ENCODE data around the gene RASGRP1. TPM values are rescaled to one million over a fixed set of nuclear protein-coding genes. Genes with fewer than 3 reads are reported as not detected.

RASGRP1 gene
- total and polyA plus RNA-seq, 10 of the 15 experiments (the other 5 are each of a cell fraction or from before 2014, with no cell fraction given): 5.6 to 234 (median 20.9) TPM

- in situ Hi-C loops (cut with MboI) (no loop called here), intact Hi-C loops (cut with micrococcal nuclease; ENCODE audit: unreplicated experiment) (no loop called here)
- H2AFZ ChIP-seq (ENCODE audit: control insufficient read depth, low read depth, low read length): no peak overlapping the region
- RAD21 ChIA-PET (ENCODE audit: unreplicated experiment): interaction anchor here (4.4 to 7.2 kb wide), 2 partner anchors 211 to 223 kb away, joined by 27 to 148 read pairs; no protein-coding TSS in a partner anchor
- CTCF ChIA-PET: interaction anchor here (1.1 to 7.2 kb wide), 5 partner anchors 22 to 232 kb away, joined by 3 to 219 read pairs (median 34); partner anchors contain the start of gene FAM98B
- no peaks in the 10 kb centered on the region for H3K79me2 ChIP-seq (ENCODE audit: control insufficient read depth, insufficient read depth, low read length)
- DNase-seq (ENCODE audit: low read depth, low spot score) (no peak), ATAC-seq (no peak), FAIRE-seq (no peak)
- no peak overlapping the region for H3K4me2 ChIP-seq (ENCODE audit: control insufficient read depth, insufficient read depth)
- H3K27ac ChIP-seq (ENCODE audit: control insufficient read depth, insufficient read depth): no peak overlapping the region
- SMC1A ChIA-PET (ENCODE audit: uncharacterized antibody, unreplicated experiment): interaction anchor here (0.9 to 7.2 kb wide), 8 partner anchors 9 to 481 kb away, joined by 3 to 138 read pairs (median 16); no protein-coding TSS in a partner anchor
- H3K4me3 ChIP-seq: no peak overlapping the region
- no peaks in the 10 kb centered on the region for H3K27me3 ChIP-seq (replicated peaks in 1 of 2; ENCODE audit: control insufficient read depth in 2 of 2, insufficient read depth in 2 of 2, low read length in 1 of 2)
- H3K9ac ChIP-seq (ENCODE audit: control insufficient read depth, insufficient read depth, low read length): no peak overlapping the region
- TF ChIP-seq ETV6 (conservative IDR thresholded peaks at IDR 0.05 in 1 of 2, IDR thresholded peaks at IDR 0.05 in 1 of 2; ENCODE audit: borderline replicate concordance in 1 of 2, low read depth in 1 of 2) (no peak), CHD4 (IDR thresholded peaks at IDR 0.05) (no peak), ZNF217 (IDR thresholded peaks at IDR 0.05) (no peak)
- no TSS peak for BruUV-seq (replicated peaks)
- no peaks in the 10 kb centered on the region for H4K20me1 ChIP-seq (ENCODE audit: control insufficient read depth, insufficient read depth)
- no peaks in the 10 kb centered on the region for H3K4me1 ChIP-seq (ENCODE audit: control insufficient read depth, insufficient read depth, low read length)
- POLR2A ChIA-PET: no interaction called here
- WGBS (ENCODE audit: insufficient coverage, insufficient replicate concordance, low lambda C conversion rate, missing lambda C conversion rate): 100% methylated on average over 1 of the region's 1 CpG
- no peaks in the 10 kb centered on the region for H3K9me3 ChIP-seq (replicated peaks; ENCODE audit: control insufficient read depth, insufficient read depth, low read length)
- H3K36me3 ChIP-seq (ENCODE audit: control insufficient read depth in 2 of 2, insufficient read depth in 2 of 2, low read length in 1 of 2): peaks cover 3 to 15% of the 10 kb centered on the region in 2 experiments; a peak in 3 of 4 replicates
These were observed 88.5 kb downstream of the RASGRP1 start for GRCh38 chr15:38476120-38476519.

GRCh38 chr15:38475361-38475760 lies 89.3 kb downstream of the RASGRP1 start:
- intact Hi-C loops (cut with micrococcal nuclease; ENCODE audit: unreplicated experiment): loop anchor here (2.0 kb wide), 2 partner anchors 35 to 215 kb away; no protein-coding TSS in a partner anchor
- H3K4me3 ChIP-seq: no peak overlapping the region
- 89% methylated on average over 2 of the region's 2 CpGs for WGBS (ENCODE audit: insufficient coverage, insufficient replicate concordance, low lambda C conversion rate, missing lambda C conversion rate)
- FAIRE-seq (no peak), ATAC-seq (no peak), DNase-seq (ENCODE audit: low read depth, low spot score) (no peak)
- no peak overlapping the region for H3K4me2 ChIP-seq (ENCODE audit: control insufficient read depth, insufficient read depth)
- no peak overlapping the region for H3K9ac ChIP-seq (ENCODE audit: control insufficient read depth, insufficient read depth, low read length)
- no peaks in the 10 kb centered on the region for H4K20me1 ChIP-seq (ENCODE audit: control insufficient read depth, insufficient read depth)
- no TSS peak for BruUV-seq (replicated peaks)
- no peak overlapping the region for H2AFZ ChIP-seq (ENCODE audit: control insufficient read depth, low read depth, low read length)
- H3K79me2 ChIP-seq (ENCODE audit: control insufficient read depth, insufficient read depth, low read length): no peaks in the 10 kb centered on the region
- no peaks in the 10 kb centered on the region for H3K4me1 ChIP-seq (ENCODE audit: control insufficient read depth, insufficient read depth, low read length)
- RAD21 ChIA-PET (ENCODE audit: unreplicated experiment): interaction anchor here (1.3 to 7.2 kb wide), 5 partner anchors 21 to 226 kb away, joined by 3 to 148 read pairs (median 13); partner anchors contain the start of gene FAM98B
- SMC1A ChIA-PET (ENCODE audit: uncharacterized antibody, unreplicated experiment): interaction anchor here (1.0 to 7.2 kb wide), 17 partner anchors 10 to 232 kb away, joined by 3 to 138 read pairs (median 5); no protein-coding TSS in a partner anchor
- POLR2A ChIA-PET: interaction anchor here (2.2 kb wide), 1 partner anchor 215 kb away, joined by 6 read pairs; no protein-coding TSS in a partner anchor
- in situ Hi-C loops (cut with MboI): no loop called here
- CTCF ChIA-PET: interaction anchor here (0.8 to 7.2 kb wide), 17 partner anchors 11 to 232 kb away, joined by 3 to 219 read pairs (median 5); partner anchors contain the start of genes FAM98B and RASGRP1
- H3K36me3 ChIP-seq (ENCODE audit: control insufficient read depth in 2 of 2, insufficient read depth in 2 of 2, low read length in 1 of 2): peaks cover 3 to 13% of the 10 kb centered on the region in 2 experiments; a peak in 3 of 4 replicates
- no peaks in the 10 kb centered on the region for H3K9me3 ChIP-seq (replicated peaks; ENCODE audit: control insufficient read depth, insufficient read depth, low read length)
- H3K27me3 ChIP-seq (replicated peaks in 1 of 2; ENCODE audit: control insufficient read depth in 2 of 2, insufficient read depth in 2 of 2, low read length in 1 of 2): no peaks in the 10 kb centered on the region
- TF ChIP-seq IRF5 (IDR thresholded peaks at IDR 0.05; ENCODE audit: borderline replicate concordance) (no peak), GATAD2B (conservative IDR thresholded peaks at IDR 0.05; ENCODE audit: low read depth) (no peak), ZNF384 (IDR thresholded peaks at IDR 0.05; ENCODE audit: borderline replicate concordance, low read depth, low read length) (no peak), KAT2A (conservative IDR thresholded peaks at IDR 0.05; ENCODE audit: control insufficient read depth, low read depth, low read length) (no peak), CTCF (IDR thresholded peaks at IDR 0.05 in 2 of 3, conservative IDR thresholded peaks at IDR 0.05 in 1 of 3; ENCODE audit: control insufficient read depth in 2 of 3, extremely low read depth in 1 of 3, insufficient read depth in 1 of 3, low read depth in 3 of 3, low read length in 3 of 3) (no peak), MLLT1 (IDR thresholded peaks at IDR 0.05) (no peak), PML (IDR thresholded peaks at IDR 0.05; ENCODE audit: low read length) (no peak), SIX5 (IDR thresholded peaks at IDR 0.05; ENCODE audit: low read depth, low read length, severe bottlenecking) (no peak)
- no peak overlapping the region for H3K27ac ChIP-seq (ENCODE audit: control insufficient read depth, insufficient read depth)

Measured in GM12878 (cell line).